Ecto neural progenitor cell (in vitro differentiated cells): ENCODE measurements around the gene RASA3.
"Not testable (repeated sequence)": the region's sequence is repeated elsewhere in the genome, so short reads cannot be mapped to it uniquely, and the experiment has no call there.

Source experiments
- DNase-seq: peaks from one replicate; pipeline ENCODE4 v3.0.0-alpha.2; 2018; ENCODE audit warnings: low spot score

Gene RASA3

DNA sequence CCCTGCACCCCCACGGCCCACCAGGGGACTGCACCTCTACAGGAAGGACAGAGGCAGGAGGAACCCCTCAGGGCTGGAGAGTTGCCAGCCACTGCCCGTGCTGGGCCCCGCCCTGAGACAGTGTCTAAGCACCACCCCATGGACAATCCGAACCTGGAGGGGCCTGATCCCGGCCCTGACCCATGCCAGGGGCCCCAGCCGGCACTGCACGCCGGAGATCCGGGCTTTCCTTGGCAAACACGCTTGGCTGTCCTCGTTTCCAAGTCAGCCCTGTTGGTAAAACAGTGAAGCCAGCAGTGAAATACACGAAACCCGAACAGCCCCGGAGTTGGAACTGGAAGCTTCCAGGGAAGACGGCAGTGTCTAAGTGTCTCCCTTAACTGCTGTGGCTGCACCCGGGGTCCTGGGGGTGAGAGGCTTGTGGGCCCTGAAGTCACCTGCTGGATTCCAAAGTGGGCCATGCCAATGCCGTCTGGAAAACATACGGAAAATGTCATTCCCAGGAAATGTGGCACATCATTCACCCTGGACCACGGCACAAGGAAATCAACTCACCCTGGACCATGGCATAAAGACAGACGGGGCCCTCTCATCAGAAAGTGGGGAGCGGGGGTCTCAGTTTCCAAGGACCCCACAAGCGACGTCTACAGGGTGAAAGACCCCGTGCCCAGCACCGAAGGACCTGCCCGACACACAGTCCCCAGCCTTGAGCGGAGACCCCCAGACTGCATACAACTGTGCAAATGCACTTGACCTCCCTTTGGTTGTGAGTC, 30.9 kb downstream of the RASA3 start:
- DNase-seq: no peak

DNA sequence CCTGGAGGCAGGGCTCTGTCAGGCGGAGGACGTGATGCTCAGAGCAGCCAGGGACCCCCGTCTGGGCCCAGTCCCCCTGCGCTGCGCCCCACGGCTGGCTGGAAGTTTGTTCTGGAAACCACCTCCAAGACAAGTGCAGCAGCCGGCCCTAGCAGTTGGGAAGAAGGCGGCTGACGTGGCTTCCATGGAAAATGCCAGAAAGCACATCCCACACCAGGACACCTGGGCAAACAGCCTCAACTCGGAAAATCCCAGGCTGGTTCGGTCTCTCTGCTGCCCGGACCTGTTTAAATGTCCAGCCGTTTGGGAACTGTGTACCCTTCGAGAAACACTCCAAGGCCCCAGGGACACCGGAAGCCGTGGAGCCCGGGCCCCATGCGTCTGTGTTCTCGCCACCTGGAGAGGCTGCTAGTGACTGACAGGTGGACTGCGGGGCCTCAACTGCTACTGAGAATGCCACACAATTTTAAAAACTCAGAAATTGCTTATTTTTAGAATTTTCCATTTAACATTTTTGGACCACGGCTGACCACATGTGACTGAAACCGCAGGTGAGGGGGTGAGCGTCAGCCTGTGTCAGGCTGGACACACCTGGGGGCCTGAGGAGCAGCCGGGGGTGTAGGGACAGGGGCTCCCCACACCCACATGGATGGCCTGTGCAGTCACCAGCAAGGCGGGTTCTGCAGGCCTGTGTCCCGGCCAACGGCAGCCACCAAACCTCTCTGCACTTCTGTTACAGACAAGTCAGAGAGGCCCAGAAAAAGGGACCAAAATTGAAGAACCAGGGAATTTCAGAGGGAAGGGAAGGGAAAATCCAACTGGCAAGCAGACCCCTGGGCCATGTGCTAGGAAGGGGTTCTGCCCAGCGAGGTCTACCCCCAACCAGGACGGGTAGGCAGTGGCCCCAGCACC, 31.7 kb downstream of the RASA3 start:
- DNase-seq: no peak

DNA sequence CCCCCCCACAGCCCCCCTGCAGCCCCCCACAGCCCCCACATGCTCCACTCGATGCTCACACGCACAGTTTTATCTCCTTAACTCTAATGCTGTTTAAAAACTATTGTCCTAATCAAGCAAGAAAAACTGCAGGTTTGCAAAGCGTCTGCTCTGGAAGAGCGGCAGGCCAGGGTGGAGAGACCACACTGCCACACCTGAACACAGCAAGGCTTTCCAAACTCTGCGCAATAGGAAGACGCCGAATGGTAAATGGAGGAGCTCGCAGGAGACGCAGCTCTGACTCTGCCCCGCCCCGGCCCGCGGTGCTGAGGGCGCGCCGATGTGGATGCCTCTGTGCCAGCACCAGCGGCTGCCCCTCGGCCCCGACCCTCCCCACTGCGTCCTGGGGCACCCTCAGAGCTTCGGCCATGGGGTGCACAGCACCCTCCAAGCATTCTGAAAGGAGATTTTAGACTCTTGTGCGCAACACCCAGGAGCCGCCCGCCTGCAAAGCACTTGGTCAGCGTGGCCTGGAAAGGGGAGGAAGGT, 32.4 kb downstream of the RASA3 start:
- DNase-seq: peak; percentile 69

DNA sequence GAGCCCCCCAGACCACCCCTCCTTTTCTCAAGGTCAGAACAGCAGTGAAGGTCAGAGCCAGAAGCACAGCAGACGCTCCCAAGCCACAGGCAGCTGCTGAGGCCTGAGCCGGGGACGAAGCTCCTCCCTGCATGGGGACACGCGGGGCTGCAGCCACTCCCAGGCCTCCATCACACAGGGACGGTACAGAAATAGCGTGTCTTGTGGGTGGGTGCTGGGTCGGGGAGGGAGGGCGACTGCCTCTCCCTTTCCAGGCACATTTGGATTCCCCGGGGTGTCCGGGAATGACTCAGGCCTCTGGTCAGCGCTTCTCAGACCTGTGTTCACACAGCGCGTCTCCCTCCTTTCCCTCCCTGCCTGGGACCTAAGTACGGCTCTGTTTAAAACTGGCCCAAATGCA, 33.2 kb downstream of the RASA3 start:
- no peak for DNase-seq

DNA sequence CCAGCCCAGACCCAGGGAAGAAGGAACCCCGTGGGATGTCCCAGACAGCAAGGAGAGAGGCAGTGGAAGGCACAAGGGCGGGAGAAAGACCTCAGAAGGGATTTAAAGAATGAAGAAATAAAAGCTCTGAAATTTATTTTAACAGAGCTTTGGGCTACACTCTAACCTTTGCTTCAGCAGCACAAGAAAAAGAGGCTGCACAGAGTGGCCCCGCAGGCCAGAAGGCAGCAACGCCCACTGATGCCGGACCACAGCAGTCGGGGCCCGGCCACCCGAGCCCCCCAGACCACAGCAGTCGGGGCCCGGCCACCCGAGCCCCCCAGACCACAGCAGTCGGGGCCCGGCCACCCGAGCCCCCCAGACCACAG, 33.8 kb downstream of the RASA3 start:
- not testable (repeated sequence) for DNase-seq

DNA sequence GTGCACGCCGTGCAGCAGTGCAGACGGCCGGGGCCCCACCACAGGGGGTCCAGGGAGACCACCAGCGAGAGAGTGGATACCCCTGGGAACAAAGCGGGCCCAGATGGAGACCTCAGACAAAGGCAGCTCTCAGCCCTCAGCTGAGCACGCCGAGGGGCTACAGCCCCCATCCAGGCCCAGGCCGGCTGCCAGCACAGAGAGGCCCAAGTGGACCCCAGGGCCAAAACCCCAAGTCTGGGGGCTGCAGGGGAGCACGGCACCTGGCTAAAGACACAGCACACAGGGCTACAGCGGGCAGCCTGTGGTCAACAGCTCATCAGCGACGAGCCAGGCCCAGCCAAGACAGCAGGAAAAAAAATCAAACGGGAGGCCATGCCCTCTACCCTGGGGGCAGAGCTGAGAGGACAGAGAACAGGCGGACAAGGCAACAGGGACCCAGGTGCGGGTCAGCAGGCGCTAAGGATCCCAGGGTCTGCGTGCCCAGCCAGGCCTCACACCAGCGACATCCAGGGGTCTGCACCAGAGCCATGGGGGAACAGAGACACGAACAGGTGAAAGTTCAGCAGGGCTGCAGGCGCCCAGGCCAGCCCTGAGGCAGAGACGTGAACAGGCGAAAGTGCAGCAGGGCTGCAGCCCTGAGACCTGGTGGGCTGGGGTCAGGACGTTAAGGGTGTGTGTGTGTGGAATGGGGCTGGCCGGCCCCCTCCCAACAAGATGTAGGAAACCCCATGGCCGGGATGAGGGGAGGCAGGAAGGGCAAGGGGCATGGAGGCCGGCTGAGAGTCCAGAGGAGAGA, 34.3 kb downstream of the RASA3 start:
- no peak for DNase-seq

DNA sequence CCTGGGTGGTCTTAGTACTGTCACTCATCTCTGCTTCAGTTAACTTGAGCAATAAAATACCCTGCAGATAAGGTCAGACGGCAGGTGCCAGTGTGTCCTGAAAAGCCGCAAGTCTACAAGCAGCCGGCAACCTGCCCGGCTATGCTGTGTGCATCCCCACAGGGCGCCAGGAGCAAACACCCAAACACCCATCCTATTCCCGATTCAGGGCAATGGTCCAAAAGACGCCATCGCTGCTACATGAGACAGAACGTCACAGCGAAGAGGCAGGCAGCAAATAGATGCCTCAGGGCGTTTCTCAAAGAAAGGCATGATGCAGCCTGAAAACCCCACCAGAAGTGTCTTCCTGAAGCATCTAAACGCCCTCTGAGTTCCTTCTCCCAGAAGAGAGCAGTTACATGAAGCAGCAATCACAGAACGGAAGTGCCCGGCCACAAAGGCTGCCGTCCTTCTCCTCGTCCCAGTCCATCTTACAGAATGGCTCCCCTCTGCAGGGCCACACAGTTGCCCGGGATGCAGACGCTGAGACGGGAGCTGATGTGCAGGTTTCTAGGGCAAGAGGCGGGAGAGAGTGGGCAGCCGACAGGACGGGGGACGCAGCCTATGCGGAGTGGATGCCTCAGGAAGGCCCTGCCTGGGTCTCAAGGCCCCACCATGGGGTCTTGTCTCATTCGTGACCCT, 35.1 kb downstream of the RASA3 start:
- no peak for DNase-seq

DNA sequence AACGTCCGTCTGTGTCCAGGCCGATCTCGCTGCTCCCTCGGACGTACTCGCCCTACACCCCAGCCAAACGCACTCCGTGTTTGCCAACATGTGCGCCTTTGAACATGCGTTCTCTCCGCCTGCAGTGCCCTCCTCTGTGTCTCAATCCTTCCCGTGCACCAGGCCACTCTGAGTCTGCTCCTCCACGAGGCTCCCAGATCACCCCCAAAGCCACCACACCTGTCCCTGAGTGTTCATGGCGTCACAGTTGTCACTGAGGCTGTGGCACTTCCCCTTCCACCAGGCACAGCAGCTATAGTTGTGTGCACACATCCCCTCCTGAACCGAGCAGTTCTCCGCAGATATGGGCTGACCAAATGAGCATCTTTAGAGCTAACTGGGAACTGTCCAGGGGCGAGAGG, 35.6 kb downstream of the RASA3 start:
- DNase-seq: no peak

DNA sequence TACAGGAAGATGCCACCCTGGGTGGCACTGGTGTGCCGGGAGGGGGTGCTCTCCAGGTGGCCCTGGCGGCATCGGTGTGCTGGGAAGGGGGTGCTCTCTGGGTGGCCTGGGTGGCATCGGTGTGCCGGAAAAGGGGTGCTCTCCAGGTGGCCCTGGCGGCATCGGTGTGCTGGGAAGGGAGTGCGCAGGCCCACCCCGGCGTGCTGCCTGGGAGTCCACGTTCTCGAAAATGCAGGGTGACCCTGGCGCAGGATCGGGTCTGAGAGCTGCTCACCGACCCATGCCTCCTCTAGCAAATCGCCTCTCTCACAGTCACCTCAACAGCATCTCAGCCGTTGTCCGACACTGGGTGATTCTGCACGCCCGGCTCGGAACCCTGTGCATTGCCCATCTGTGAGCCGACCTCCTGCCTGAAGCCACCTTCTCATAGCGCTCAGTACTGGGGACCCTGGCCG, 36.4 kb downstream of the RASA3 start:
- no peak for DNase-seq

DNA sequence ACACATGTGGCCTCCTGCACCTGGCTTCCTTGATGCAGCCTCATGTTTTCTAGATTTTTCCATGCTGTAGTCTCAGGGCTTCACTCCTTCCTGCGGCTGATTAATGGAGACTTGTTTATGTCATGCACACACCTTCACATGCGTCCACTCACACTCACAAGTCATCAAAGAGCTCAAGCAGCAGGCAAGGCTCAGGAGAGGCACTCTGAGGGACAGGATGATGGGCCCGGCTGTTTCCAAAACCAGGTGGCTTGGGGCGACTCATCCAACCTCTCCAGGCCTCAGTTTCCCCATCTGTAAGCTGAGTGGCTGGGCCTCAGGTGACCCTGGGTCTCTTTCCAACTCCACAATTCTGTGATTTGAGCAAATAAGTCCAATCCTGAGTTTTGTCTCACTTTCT, 36.9 kb downstream of the RASA3 start:
- no peak for DNase-seq

DNA sequence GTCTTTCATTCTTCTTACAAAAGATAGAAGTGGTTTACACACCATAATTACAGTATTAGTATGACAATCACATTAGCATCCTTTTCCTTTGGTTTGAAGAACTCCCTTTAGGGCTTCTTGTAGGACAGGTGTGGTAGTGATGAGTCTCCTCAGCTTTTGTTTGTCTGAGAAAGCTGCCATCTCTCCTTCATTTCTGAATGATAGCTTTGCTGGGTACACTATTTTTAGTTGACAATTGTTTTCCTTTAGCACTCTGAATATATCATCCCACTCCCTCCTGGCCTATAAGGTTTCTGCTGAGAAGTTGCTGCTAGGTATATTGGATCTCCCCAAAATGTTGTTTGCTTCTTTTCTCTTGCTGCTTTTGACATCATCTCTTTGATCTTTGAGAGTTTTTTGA, 39.3 kb downstream of the RASA3 start:
- no peak for DNase-seq

DNA sequence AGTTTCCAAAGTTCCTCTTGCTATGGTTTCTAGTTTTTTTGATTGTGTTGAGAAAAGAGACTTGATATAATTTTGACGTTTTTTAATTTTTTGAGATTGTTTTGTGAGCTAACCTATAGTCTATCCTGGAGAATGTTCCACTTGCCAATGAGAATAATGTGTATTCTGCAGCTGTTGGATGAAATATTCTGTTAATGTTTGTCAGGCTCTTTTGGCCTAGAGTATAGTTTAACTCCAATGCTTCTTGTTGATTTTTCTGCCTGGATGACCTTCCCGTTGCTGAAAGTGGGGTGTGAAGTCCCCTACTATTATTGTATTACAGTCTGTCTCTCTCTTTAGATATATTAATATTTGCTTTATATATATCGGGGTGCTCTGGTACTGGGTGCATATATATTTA, 40.0 kb downstream of the RASA3 start:
- DNase-seq: no peak

DNA sequence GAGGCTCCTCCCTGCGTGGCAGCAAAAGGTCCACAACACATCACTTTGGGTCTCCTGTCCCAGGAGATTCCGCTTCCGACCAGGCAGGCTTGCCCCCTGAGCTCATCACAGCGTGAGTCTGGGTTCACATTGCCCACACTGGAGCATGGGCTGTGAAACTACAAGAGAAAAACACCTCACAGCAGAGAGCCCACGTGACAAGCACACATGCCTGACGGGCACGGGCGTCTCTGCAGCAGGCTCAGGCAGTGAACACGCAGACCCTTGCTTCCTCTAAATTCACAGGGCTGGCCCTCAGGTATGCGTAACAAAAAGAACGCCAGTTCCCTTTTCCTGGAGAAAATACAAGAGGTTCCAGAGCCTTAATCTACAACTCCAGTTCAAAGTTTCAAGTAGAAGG, 41.9 kb downstream of the RASA3 start:
- DNase-seq: no peak

DNA sequence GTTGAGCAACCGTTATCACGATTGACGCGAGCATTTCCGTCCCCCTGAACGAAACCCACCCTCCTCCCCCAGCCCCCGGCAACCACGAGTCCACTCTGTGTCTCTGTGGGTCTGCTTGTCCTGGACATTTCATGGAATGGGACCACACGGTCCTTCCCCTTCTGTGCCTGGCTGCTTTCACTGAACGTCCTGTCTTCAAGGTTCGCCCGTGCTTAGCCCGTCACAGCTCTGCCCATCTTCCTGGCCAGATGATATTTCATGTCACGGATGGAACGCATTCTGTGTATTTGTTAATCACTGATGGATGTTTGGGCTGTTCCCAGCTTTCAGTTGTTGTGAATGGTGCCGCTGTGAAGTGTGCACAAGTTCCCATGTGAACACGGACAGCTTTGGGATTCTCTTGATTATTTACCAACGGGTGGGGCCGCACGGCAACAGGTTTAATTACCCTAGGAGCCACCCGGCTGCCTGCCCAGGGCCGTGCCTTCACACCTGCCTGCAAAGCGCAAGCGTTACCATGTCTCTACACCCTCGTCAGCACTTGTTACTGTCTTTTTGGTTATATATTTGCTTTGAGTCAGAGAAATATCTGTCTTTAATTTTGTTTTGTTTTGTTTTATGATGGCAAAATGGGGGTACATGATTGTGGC, 42.5 kb downstream of the RASA3 start:
- no peak for DNase-seq

DNA sequence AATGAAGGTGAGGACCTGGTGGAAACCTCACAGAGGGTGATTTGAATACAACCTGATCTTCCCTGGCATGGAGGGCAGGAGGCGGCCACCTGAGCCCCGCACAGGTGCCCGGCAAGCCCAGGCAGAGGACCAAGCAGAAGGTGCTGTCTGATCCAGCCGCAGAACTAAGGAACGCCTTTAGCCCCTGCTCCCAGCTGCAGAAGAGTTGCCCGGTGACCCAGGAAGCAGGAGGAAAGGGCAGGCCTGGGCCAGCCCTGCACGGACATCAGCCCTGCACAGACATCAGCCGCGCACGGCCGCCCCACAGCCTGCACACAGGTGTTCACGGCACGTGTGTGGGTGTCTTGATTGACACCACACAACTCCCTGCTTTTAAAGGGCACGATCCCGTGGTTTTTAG, 43.1 kb downstream of the RASA3 start:
- DNase-seq: no peak

DNA sequence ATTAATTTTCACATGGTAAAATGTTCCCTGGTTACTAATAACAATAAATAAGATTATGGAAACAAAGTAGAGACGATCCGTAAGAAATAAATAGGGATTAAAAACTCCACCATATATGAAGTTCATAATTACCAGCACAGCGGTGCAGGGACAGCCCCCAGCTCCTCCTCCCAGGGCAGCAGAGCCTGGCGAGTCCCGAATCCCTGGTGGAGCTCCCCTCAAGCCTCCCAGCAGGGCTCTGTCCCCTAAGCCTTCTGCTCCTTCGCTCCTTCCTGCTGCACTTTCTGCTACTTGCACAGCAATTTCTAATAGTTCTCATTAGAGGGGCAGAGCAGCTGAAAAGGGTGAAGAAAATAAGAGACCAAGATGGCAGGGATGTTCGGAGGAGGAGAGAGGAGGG, 43.6 kb downstream of the RASA3 start:
- no peak for DNase-seq

DNA sequence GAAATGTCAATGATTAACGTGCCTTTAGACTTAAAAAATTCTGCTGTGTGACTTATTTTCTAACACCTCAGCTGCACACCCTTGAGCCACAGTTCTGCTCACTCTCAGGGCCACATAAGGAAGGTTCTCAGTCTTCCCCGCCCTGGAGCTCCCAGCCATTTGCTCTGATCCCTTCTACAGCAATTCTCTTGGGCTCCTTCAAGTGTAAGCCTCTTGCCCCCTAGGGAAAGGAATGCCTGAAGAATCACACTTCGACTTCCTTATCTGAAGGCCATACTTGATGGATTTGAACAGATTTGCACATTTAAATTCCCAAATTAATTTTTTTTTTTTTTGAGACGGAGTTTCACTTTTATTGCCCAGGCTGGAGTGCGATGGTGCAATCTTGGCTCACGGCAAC, 44.2 kb downstream of the RASA3 start:
- no peak for DNase-seq

DNA sequence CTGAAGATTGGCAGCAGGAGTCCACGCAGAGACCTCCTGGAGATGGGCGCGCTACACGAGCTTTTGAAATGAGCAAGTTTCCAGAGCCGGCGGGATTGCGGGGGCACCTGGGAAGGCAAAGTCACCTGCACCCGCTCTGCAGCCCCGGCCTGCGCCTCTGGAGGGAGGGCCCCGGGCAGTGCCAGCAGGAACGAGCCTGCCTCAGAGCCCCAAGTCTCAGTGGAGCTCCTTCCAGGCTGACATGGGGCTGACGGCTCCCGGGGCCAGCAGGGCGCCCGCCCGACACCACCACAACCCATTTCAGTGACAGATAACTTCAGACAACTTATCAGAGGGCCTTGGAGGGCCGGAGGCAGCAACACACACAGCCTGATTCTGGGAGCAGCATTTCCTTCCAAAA, 45.0 kb downstream of the RASA3 start:
- DNase-seq: no peak

DNA sequence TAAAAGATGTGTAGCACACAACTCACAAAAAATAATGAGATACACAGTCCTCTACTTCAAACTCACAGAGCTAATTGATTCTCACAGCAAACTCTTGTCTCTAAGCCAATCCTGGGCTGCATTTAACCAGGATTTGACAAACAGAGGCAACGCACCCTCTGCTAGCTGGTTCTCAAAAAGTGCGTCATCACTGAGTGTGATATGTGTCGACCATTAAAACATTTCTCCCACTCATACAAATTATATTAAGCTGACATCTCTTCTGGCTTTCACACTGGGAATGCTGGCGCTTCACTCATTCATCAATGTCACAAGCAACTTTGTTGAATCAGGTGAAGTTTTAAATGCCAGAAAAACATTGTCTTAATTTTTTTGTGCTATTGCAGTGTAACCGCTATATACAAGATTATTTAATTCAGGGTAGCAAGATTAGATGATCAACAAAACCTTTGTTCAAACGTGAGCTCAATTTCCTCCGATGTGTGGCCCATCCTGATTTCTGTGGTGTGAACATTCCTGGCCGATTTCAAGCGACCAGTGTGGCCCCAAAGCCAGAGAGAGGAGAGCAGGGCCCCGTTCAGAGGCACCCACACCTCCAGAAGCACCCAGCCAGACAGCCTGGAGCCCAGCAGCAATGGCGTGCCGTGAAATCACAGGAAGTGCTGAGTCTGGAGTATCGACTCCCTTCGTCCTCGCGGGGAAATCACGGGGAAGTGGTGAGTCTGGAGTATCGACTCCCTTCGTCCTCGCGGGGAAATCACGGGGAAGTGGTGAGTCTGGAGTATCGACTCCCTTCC, 49.4 kb downstream of the RASA3 start:
- DNase-seq: no peak
